ENCODE results near the gene PTPN21. TPM values are rescaled to one million over a fixed set of nuclear protein-coding genes. Genes with fewer than 3 reads are reported as not detected.

PTPN21 gene
- total and polyA plus RNA-seq, 2 donors from 2014 or later, result 5.3 to 23.2 TPM

DNA sequence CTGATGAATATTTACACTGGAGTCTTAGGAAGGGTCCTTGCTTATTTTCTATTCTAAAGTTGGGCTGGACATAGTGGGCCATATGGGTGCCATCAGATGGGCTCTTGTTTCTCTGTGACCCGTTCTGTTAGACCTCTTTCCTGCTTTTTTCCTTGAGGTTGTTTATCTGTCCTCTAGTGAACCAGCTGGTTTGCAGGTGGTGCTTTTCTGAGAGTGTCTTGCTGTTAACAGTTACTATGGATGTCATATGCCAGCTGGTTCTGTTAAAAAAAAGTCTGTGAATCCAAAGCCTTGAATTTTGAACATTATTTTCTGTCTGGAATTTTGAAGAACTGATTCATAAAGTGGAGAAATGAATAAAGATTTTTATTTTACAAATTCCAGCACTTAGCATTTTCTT lies 37.2 kb upstream of the PTPN21 start:
- no peaks in the 10 kb centered on the region for H3K9me3 ChIP-seq (ENCODE audit: control insufficient read depth in 2 of 3, insufficient read depth in 1 of 3, low read length in 3 of 3)
- no peaks in the 10 kb centered on the region for H3K4me1 ChIP-seq (ENCODE audit: control insufficient read depth in 2 of 3, insufficient read depth in 2 of 3, low read depth in 1 of 3, low read length in 3 of 3)
- TF ChIP-seq CTCF (IDR thresholded peaks at IDR 0.05; ENCODE audit: borderline replicate concordance, extremely low read depth, insufficient read depth), result no peak
- peaks cover 4 to 24% (median 18%) of the 10 kb centered on the region in 3 donors for H3K36me3 ChIP-seq (ENCODE audit: control insufficient read depth in 2 of 3, insufficient read depth in 3 of 3, low read length in 3 of 3)
- H3K27me3 ChIP-seq (ENCODE audit: control insufficient read depth, insufficient read depth, low read length), result no peaks in the 10 kb centered on the region
- intact Hi-C loops (cut with DNase I), result no loop called here
- DNase-seq (peak in 3 of 5 donors; percentile 15 to 56 (median 30)), FAIRE-seq (no peak)
- H3K4me3 ChIP-seq (ENCODE audit: low read length in 3 of 3), result no peak overlapping the region
- no peak overlapping the region for H3K27ac ChIP-seq (ENCODE audit: low read depth in 2 of 2, low read length in 2 of 2)
- no peak overlapping the region for H3K9ac ChIP-seq (ENCODE audit: low read length in 3 of 3)

DNA sequence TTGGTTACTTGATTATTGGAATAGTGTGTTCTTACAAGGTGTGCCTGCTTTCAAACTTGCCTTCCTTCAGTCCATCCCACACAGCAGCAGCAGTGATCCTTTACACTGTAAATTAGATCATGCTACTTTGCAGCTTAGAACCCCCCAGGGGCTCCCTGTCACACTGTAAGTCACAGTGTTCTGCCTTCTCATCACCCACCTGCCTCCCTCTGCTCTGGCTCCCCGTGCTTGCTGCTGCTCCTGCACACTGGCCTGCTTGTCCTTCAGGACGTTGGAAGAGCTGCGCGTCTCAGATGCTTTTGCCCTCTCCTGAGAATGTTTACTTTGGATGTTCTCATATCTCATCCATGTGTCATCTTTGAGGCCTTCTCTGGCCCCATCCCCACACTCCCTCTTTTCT lies 35.4 kb upstream of the PTPN21 start:
- no peaks in the 10 kb centered on the region for H3K9me3 ChIP-seq (ENCODE audit: control insufficient read depth in 2 of 3, insufficient read depth in 1 of 3, low read length in 3 of 3)
- no peak for TF ChIP-seq CTCF (IDR thresholded peaks at IDR 0.05; ENCODE audit: borderline replicate concordance, extremely low read depth, insufficient read depth)
- no peak overlapping the region for H3K9ac ChIP-seq (ENCODE audit: low read length in 3 of 3)
- intact Hi-C loops (cut with DNase I), result no loop called here
- no peaks in the 10 kb centered on the region for H3K4me1 ChIP-seq (ENCODE audit: control insufficient read depth in 2 of 3, insufficient read depth in 2 of 3, low read depth in 1 of 3, low read length in 3 of 3)
- H3K4me3 ChIP-seq (ENCODE audit: low read length in 3 of 3), result no peak overlapping the region
- H3K27me3 ChIP-seq (ENCODE audit: control insufficient read depth, insufficient read depth, low read length), result no peaks in the 10 kb centered on the region
- no peak for FAIRE-seq
- DNase-seq, result no peak
- H3K27ac ChIP-seq (ENCODE audit: low read depth in 2 of 2, low read length in 2 of 2), result no peak overlapping the region
- peaks cover 2 to 16% (median 7%) of the 10 kb centered on the region in 3 donors for H3K36me3 ChIP-seq (ENCODE audit: control insufficient read depth in 2 of 3, insufficient read depth in 3 of 3, low read length in 3 of 3)

DNA sequence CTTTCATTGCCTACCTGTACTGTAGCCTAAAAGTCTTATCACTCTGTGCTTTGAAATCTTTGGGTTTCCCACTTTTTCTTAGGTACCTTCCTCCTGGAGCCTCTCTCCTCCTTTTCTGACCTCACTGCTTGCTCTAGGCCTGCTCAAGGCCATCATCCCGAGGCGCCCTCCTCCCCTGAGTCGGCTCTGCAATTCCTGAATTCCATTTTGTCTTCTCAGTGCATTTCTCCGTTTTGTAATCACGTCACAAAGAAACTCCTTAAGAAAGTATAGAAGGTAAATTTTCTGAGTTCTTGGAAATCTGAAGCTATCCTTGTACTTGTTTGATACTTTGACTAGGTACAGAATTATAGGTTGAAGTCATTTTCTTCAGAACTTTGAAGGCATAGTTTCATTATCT lies 33.3 kb upstream of the PTPN21 start:
- Histone ChIP-seq H3K27ac (ENCODE audit: low read depth in 2 of 2, low read length in 2 of 2) (no peak overlapping the region), H3K9ac (ENCODE audit: low read length in 3 of 3) (no peak overlapping the region), H3K36me3 (ENCODE audit: control insufficient read depth in 2 of 3, insufficient read depth in 3 of 3, low read length in 3 of 3) (peaks cover 0 to 16% (median 5%) of the 10 kb centered on the region in 3 donors), H3K27me3 (ENCODE audit: control insufficient read depth, insufficient read depth, low read length) (no peaks in the 10 kb centered on the region), H3K4me3 (ENCODE audit: low read length in 3 of 3) (no peak overlapping the region), H3K4me1 (ENCODE audit: control insufficient read depth in 2 of 3, insufficient read depth in 2 of 3, low read depth in 1 of 3, low read length in 3 of 3) (no peaks in the 10 kb centered on the region), H3K9me3 (ENCODE audit: control insufficient read depth in 2 of 3, insufficient read depth in 1 of 3, low read length in 3 of 3) (no peaks in the 10 kb centered on the region)
- DNase-seq (no peak), FAIRE-seq (no peak)
- intact Hi-C loops (cut with DNase I), result no loop called here
- no peak for TF ChIP-seq CTCF (IDR thresholded peaks at IDR 0.05; ENCODE audit: borderline replicate concordance, extremely low read depth, insufficient read depth)

DNA sequence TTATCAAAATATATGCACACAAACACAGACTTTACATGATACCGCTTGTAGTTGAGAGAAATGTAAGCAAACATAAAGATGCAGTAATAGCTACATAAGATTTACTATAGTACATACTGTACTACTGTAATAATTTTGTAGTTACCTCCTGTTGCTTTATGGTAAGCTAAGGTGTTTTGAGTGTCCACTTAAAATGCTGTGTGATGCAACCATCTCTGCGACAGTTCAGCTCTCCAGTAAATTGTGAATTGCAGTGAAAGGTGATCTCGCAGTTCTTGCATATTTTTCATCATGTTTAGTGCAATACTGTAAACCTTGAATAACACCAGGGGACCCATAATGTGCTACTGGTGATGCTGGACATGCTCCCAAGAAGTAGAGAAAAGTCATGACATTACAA lies 29.6 kb upstream of the PTPN21 start:
- FAIRE-seq (no peak), DNase-seq (no peak)
- H3K4me3 ChIP-seq (ENCODE audit: low read length in 3 of 3), result no peak overlapping the region
- H3K4me1 ChIP-seq (ENCODE audit: control insufficient read depth in 2 of 3, insufficient read depth in 2 of 3, low read depth in 1 of 3, low read length in 3 of 3), result no peaks in the 10 kb centered on the region
- no peaks in the 10 kb centered on the region for H3K27me3 ChIP-seq (ENCODE audit: control insufficient read depth, insufficient read depth, low read length)
- no peaks in the 10 kb centered on the region for H3K9me3 ChIP-seq (ENCODE audit: control insufficient read depth in 2 of 3, insufficient read depth in 1 of 3, low read length in 3 of 3)
- no peak overlapping the region for H3K9ac ChIP-seq (ENCODE audit: low read length in 3 of 3)
- peaks cover 6 to 19% (median 8%) of the 10 kb centered on the region in 3 donors for H3K36me3 ChIP-seq (ENCODE audit: control insufficient read depth in 2 of 3, insufficient read depth in 3 of 3, low read length in 3 of 3)
- H3K27ac ChIP-seq (ENCODE audit: low read depth in 2 of 2, low read length in 2 of 2), result no peak overlapping the region
- intact Hi-C loops (cut with DNase I), result no loop called here
- TF ChIP-seq CTCF (IDR thresholded peaks at IDR 0.05; ENCODE audit: borderline replicate concordance, extremely low read depth, insufficient read depth), result no peak

Measured in kidney (tissue), 14 donors.